Stimulated activated CD4-positive, alpha-beta T cell treated with anti-CD3 and anti-CD28 coated beads, Interleukin-1b, Interleukin-23, amount 100 ng/mL, for 4 hours (primary cell): Measurements from ENCODE around the gene NTN1.

ENCODE experiments used
- DNase-seq, 2 donors: peaks; one replicate each; pipeline ENCODE4 v3.0.0-alpha.2; 2020; ENCODE audit warnings: low read depth in 2 of 2

The NTN1 gene

DNA sequence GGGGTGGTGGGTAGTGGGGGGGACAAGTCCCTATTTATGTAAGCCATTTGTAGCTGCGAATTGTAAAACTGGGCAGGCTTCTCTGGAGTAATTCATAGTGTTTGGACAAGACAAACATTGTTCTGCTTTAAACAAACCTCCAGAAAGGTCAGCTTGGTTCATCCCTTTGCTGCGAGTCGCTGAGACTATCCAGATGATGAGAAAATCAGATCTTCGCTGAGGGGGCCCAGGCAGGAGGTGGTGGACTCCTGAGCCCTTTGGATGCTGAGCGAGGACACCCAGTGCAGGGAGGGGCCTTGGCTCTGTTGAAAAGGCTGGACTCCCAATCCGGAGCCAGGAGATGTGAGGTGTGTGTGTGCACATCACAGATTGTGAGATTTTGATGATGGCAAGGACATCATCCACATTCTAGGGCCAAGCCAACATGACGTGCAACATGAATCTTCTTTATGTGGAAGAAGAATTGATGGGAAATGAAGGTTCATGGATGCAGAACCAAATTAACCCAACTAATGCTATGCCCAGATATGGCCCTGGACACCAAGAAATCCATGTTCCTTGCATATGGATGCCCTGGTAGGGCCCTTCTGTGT, 15.0 kb upstream of the NTN1 start:
- no peak for DNase-seq

DNA sequence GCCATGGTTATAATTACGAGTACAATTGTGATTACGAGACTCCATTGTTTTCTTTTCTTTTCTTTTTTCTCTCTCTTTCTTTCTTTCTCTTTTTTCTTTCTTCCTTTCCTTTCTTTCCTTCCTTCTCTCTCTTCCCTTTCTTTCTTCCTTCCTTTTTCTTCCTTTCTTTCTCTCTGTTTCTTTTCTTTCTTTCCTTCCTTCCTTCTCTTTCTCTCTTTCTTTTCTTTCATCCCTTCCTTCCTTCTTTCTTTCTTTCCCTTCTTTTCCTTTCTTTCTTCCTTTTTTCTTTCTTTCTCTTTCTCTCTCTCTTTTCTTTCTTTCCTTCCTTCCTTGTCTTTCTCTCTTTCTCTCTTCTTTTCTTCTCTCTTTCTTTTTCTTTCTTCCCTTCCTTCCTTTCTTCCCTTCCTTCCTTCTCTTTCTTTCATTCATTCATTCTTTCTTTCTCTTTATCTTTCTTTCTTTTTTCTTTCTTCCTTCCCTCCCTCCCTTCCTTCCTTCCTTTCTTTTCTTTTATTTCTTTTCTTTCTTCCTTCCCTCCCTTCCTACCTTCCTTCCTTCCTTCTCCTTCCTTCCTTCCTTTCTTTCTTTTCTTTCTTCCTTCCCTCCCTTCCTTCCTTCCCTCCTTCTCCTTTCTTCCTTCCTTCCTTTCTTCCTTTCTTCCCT, 14.1 kb upstream of the NTN1 start:
- no peak for DNase-seq

DNA sequence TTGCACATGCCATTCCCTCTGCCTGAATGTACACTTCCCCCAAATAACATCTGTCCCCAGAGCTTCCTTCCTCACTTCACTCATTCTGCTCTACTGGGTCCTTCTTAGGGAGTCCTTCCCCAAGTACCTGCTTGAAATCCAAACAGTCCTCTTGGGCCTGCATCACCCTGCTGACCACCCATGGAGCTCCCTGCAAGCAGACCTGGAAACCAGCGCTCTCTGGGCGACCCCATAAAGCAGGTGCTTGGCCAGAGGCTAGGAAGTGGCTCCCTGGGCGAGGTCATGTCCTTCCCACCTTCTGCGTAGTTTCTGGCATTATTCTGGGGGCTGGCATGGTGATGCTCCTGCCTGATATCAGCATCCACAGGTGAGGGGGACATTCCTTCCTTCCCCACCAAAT, 12.2 kb upstream of the NTN1 start:
- no peak for DNase-seq

DNA sequence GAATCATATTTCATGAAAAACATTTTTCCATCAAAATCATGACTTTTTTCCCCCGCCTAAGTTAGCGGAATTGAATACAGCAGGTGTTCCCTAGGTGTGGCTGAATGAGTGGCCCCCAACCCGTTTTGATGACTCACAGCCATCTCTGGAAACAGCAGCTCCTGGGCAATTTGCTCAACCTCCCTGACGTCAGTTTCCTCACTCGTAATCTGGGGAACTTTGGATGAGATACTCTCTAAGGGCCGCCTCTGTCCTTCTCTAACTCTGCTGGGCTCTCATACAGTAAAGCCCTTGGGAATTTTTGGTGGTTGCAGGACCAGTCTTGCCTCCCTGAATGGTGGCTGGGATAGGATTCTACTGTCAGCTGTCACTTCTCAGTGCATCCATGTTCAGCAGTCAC, 11.6 kb upstream of the NTN1 start:
- no peak for DNase-seq

DNA sequence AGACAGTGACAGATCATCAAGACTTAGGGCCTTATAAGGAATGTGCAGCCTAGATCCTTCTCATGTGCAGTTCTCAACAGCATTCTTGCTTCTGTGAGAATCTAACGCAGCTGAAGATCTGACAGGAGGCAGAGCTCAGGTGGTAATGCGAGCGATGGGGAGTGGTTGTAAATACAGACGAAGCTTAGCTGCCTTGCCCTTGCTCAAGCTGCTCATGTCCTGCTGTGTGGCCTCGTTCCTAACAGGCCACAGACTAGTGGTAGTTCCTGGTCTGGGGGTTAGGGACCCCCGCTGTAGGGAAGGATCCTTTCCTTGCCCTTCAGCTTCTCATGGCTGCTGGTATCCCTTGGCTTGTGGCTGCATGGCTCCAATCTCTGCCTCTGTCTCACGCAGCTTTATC, 10.3 kb upstream of the NTN1 start:
- no peak for DNase-seq

DNA sequence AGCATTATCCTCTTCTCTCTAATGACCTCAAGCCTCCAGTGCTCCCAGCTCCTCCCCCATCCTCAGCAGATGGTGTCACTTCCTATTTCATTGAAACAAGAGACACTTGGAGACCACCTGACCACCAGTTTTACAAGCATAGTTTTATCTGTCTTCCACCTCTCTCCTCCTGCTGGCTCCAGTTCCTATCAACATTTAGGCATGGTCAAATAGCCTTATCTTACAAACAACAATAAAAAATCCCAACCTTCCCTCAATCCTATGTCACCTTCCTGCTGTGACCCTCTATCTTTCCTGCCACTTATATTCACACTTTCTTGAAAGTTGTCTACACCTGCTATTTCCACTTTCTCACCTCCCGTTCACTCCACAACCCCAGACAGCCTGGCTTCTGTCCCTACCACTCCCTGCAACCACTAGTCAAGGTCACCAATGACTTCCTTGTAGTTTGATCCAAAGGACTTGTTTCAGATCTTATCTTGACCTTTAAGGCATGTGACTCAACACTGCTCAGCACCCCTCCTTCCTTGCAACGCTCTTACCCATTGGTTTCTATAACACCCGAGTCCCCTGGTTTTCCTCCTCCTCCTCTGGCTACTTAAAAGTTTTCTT, 4.3 kb upstream of the NTN1 start:
- DNase-seq, result no peak

DNA sequence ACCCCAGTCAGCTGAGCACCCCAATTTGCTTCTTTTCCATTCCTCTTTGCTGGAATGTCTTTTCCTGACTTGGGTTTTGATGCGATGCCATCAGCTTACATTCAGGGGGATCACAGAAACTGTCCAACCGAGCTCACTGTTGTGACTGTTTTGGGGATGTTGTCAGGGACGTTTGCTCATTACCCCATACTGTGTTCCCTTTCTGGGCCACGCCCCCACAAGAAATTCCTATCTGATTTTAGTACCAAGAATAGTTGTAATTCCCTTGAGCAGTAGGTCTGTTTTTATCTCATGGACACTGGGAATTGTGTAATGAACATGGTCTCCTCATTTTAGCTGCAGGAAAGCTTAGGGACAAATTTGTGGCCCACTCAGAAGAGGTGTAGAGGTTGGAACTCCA, 2.6 kb upstream of the NTN1 start:
- DNase-seq, result no peak

DNA sequence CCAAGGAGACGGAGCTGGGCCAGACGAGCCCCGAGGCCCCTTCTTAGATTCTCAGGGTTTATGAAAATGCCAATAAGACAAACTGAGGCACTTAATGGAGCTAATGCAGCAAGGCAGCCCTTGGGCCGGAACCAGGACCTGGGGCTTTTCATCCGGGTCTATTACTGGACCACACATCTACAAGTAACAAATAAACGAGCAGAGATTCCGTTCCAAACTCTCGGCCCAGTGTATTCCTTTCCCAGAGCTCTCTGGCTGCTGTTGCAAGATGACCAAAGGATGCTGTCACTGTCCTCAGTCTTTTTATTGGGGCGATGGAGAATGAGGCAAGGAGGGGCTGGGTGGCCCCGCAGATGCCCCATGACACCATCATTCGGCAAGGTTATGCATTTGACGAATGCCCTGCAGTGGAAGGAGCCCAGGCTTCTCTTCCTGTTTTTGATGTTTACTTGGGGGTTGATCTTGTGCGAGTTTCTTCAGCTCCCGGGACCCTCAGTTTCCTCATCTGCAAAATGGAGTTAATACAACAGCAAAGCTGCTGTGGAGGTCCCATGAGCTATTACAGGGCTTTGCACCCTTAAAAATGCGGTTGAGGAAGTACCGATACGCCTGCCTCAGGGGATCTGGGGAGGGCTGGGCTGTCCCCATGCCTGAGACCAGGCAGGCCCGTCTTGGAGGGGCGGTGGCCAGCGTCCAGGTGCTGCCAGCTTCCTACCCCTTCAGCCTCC, 1.1 kb upstream of the NTN1 start:
- DNase-seq, result no peak

DNA sequence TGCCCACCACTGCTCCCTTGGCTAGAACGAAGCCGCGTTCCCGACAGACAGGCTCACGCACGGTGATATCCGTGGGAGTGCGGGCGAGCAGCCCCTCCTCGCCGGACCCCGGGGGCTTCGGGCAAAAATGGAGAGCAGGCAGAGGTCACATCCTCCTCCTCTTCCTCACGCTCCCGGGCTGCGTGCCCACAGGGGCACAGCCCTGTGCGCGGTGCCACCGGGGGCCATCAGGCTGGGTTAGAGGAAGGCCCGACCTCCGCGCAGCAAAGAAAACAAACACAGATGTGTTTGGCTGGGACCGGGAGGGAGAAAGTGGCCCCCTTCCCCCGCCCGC, 519 bp upstream of the NTN1 start:
- no peak for DNase-seq

DNA sequence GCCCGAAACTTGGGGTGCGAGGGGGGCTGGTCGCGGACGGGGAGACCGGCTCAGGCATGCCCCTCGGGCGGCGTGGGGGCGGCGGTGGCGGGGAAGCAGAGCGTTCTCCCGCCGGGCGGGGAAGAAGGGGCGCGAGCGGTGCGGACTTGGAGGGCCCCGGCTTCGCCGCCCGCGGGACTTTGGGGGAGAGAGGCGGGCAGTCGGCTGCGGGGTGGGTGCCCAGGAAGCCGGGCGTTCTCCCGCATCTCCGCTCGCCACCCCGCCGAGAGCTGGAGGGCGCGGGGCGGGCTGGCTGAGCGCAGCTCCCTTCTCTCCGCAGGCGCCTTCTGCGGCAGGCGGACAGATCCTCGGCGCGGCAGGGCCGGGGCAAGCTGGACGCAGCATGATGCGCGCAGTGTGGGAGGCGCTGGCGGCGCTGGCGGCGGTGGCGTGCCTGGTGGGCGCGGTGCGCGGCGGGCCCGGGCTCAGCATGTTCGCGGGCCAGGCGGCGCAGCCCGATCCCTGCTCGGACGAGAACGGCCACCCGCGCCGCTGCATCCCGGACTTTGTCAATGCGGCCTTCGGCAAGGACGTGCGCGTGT, 772 bp downstream of the NTN1 start:
- DNase-seq, result peak in 1 of 2 donors; percentile 7

DNA sequence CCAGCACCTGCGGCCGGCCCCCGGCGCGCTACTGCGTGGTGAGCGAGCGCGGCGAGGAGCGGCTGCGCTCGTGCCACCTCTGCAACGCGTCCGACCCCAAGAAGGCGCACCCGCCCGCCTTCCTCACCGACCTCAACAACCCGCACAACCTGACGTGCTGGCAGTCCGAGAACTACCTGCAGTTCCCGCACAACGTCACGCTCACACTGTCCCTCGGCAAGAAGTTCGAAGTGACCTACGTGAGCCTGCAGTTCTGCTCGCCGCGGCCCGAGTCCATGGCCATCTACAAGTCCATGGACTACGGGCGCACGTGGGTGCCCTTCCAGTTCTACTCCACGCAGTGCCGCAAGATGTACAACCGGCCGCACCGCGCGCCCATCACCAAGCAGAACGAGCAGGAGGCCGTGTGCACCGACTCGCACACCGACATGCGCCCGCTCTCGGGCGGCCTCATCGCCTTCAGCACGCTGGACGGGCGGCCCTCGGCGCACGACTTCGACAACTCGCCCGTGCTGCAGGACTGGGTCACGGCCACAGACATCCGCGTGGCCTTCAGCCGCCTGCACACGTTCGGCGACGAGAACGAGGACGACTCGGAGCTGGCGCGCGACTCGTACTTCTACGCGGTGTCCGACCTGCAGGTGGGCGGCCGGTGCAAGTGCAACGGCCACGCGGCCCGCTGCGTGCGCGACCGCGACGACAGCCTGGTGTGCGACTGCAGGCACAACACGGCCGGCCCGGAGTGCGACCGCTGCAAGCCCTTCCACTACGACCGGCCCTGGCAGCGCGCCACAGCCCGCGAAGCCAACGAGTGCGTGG, 1.5 kb downstream of the NTN1 start:
- DNase-seq, result peak in 1 of 2 donors; percentile 11

DNA sequence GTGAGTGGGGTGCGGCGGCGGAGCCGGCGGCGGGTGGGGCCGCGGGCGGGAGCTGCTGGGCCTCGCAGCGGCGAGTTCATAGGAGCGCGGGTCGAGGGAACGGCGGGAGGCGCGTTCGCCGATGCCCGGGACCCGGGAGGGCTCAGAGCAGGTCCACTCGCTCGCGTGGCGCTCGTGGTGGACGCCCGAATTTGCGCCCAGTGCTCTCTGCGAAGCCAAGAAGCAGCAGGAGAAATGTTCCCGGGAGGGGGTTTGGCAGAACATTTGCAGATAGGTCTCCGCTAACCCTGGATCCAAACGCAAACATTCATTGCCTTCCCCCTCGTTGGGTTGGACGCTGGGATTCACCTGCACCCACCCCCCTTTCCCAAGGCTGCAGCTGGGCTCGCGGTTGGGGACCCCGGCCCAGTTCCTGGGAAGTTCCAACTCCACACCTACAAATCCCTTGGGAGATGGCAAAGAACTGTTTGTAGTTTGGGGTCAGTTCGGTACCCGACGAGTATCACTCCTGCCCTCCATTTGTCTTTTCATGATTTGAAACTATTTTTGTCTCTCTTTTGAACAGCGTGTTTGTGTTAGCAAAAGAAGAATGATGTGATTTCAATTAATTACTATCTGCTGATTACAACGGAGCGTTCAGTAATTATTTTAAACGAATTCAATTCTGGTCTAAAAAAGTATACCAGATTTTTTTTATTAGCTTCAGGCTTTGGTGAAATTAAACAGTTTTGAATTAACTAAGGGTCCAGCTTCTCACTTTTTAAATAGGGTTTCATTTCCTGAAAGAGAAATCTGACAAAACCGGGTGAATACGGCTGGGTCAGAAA, 2.3 kb downstream of the NTN1 start:
- no peak for DNase-seq

DNA sequence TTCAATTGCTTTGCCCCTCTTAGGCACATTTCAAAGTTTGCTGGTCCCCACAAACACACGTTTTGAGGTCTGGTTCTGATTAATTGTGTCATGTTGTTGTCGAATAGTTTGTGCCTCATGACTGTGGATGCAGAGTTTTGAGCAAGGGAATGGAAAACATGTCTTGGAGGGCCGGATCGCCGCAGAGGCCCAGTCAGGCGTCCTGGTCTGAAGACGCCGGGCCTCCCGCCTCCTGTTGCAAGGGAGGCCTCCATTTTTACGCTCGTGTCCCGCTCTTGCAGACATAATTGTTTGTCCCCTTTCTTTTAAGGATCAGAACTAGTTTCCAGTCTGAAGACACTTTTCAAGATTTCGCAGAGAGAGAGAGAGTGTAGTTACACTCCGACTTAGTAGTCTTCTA, 3.2 kb downstream of the NTN1 start:
- no peak for DNase-seq

DNA sequence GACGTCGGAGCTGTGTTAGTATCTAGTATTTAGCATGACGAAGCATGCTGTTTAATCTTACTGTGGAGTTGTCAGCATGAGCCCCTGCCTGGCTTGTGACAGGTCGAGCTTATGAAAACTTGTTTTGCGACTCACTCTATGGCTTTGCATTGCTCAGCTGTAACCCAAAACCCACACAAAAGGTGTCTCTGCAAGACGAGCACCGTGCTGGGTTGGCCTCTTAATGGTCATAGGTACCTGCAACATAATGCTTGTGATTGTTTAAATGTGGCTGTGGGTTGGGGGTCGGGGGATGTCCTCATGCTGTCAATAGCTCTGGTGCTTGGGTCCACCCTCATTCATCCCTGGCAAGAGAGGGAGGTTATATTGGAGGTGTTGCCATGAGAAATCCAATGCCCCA, 5.4 kb downstream of the NTN1 start:
- no peak for DNase-seq

DNA sequence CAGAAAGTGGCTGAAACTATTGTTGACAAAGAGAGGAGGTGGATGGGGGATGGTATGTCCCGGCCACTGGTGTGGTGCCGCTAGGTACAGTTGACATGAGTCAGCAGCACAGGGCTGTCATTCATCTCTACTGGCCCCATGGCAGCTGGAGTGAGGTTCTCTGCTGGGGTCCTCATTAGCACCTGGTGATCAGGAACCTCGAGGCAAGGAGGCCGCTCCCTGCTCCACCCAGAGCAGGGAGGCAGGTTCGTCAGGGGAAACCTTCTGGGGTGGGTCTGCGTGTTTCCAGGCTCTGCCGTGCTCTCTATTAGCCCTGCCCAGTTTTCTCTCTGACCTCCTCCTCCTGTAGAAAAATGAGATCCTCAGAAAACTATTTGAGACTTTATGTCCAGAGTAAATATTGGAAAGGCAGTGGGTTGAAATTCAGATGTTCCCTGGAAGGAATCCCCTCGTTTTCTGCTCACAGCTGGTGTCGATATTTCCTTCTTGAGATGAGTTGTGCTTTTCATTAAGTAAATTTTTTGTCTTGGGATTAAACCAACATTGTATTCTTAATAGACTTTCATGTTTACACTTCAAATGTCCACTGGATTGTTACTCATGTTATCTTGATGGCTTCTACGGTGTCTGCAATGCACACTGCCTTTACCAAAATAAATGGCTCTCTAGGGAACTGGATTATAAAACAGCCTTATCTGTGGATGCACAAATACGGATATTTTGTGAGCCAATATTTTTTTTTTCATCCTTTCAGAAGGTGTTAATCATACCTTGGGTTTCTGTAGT, 7.1 kb downstream of the NTN1 start:
- no peak for DNase-seq

DNA sequence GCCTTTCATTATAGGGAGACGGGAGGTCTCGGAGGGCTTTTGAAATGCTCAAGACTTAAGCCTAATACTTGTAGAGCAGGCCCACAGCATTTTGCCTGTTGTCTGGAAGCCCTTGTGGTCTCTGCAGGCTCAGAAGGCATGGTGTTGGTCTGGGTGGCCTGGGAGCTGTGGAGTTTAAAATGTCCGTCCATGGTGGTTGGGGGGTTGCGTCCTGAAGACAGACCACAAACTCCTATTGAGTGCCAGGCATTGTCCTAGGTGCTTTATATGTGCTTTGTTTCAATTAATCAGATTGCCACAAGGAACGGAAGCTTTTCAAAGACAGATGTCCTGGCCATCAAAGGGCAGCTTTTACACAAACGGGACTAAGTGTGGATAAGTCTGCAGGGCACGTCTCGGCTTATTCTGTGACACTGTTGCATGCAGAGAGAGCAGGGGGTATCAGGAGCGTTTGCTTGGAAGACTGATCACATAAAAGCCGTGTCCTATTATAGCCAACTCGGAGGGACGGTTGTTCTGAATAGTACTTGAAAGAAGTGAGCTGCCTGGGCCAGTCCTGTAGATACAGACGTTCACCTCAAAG, 7.8 kb downstream of the NTN1 start:
- DNase-seq, result no peak

DNA sequence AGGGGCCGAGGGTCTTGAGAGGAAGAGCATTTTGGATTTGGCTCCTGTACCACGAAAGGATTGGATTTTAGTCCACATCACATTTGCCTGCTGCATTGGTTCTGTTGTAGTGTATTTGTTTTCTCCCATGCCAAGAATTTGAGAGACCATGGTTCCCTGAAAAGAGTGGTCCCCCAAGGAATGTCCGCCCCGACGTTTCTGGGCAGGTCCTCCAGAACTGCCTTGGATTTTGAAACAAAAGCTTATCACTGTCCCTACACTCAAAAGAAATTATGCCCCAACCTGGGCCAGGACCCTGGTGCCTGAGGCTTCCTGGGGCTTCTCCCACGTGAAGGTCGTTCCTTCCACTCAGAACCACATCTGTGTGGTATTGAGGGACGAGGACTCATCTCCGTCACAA, 10.8 kb downstream of the NTN1 start:
- DNase-seq, result no peak

DNA sequence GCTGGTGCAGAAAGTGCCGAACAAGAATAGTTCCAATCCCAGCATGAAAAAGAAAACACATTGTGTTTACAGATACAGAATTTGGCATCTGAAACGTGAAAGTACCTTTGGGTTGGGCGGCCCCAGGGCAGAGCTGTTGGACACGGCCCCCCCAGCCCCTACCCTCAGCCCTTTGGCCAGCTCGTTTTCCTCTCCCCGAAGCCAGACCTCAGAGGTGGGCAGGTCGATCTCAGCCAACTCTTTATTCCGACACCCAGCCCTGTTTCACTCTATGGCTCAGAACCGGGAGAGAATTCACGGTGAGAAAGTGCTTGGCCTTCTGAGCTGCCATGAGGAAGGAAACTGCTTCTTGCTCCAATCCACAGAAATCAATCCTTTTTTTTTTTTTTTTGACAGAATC, 11.3 kb downstream of the NTN1 start:
- DNase-seq, result no peak

DNA sequence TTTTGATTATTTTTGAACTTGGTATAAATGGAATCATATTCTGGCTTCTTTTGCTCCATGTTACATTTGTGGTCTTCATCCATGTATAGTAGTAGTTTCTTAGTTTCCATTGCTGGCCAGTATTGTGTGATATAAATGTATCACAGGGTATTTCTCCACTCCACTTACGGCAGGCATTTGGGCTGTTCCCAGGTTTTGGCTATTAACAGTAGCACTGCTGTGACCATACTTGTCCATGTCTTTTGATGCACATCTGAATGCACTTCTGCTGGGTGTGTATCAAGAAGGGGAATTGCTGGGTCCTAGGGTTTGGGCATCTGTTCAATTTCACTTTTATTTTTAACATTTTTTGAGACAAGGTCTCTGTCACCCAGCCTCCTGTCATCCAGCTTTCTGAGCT, 13.9 kb downstream of the NTN1 start:
- DNase-seq, result no peak

DNA sequence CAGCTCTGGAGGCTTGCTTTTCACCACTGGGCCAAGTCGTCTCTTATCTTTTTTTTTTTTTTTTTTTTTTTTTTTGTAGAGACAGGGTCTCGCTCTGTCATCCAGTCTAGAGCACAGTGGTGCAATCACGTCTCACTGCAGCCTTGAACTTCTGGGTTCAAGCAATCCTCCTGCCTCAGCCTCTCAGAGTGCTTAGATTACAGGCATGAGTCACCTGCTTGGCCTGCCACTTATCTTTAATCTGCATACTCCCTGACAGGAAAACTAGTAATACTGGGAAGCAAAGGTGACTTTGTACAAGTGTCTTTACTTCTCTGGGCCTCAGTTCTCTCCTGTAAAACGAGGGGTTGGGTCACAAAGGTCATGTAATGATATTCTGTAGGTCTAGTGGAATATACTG, 15.0 kb downstream of the NTN1 start:
- no peak for DNase-seq
